Measurements from ENCODE around the gene ARL13B. TPM values are rescaled to one million over a fixed set of nuclear protein-coding genes. Genes with fewer than 3 reads are reported as not detected.

Gene ARL13B
- total and polyA plus RNA-seq, 10 of the 15 experiments (the other 5 are each of a cell fraction or from before 2014, with no cell fraction given) = 3.0 to 10.4 (median 7.9) TPM

DNA sequence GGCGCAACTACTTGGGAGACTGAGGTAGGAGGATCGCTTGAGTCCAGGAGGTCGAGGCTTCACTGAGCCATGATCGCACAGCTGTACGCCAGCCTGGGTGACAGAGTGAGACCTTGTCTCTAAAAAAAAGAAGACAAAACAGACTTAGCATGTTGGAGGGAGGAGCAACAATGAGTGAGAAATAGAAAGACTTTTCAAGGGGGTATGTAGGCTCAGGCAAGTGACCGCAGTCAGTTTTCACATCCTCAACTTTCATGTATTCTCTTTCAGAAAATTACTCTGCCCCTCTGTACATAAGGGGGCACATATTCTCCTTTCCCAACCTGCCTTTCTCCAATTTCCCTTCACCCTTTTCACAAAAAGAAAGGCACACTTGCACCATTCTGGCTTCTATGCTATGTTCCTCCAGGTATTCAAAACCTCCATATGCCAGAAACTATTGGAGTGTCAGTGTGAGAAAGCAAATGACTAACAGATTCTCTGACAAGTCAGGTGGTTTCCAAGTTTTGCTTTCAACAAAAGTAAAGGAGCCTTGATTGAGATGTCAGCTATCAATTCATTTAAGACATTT lies 90.5 kb downstream of the ARL13B start (continued):
- peak; percentile 85 for TF ChIP-seq ZNF24 (IDR thresholded peaks at IDR 0.05)
- no peak for TF ChIP-seq PBX3 (IDR thresholded peaks at IDR 0.05; ENCODE audit: insufficient replicate concordance, low read depth, low read length)
- TF ChIP-seq EED (IDR thresholded peaks at IDR 0.05; ENCODE audit: low read depth) = peak; percentile 64; the same call in 1 of the 2 replicates
- TF ChIP-seq KAT2A (conservative IDR thresholded peaks at IDR 0.05; ENCODE audit: control insufficient read depth, low read depth, low read length) = no peak
- TF ChIP-seq STAT1 (conservative IDR thresholded peaks at IDR 0.05) = no peak
- TF ChIP-seq GATAD2B (conservative IDR thresholded peaks at IDR 0.05; ENCODE audit: low read depth) = peak; percentile 71
- TF ChIP-seq RAD51 (IDR thresholded peaks at IDR 0.05) = peak; percentile 76
- no peak for TF ChIP-seq ATF3 (IDR thresholded peaks at IDR 0.05; ENCODE audit: borderline replicate concordance, extremely low read depth, low read depth, low read length)
- TF ChIP-seq ZNF687 (IDR thresholded peaks at IDR 0.05) = peak; percentile 47; the same call in 1 of the 2 replicates
- no peak for TF ChIP-seq CREB1 (IDR thresholded peaks at IDR 0.05; ENCODE audit: low read depth)
- TF ChIP-seq, protein P1, sequence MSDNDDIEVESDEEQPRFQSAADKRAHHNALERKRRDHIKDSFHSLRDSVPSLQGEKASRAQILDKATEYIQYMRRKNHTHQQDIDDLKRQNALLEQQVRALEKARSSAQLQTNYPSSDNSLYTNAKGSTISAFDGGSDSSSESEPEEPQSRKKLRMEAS (IDR thresholded peaks at IDR 0.05; ENCODE audit: low read depth, low read length) = no peak
- no peak for TF ChIP-seq CHD2 (IDR thresholded peaks at IDR 0.05; ENCODE audit: borderline replicate concordance, low read depth, low read length)
- peak; percentile 95 for TF ChIP-seq DPF2 (IDR thresholded peaks at IDR 0.05)
- peak; percentile 79 for TF ChIP-seq MLLT1 (IDR thresholded peaks at IDR 0.05)
- TF ChIP-seq SMARCA5 (IDR thresholded peaks at IDR 0.05) = 0 out of 2 replicates have a peak, but pooled peaks have one; percentile 22
- peak; percentile 61 for TF ChIP-seq PKNOX1 (IDR thresholded peaks at IDR 0.05)
- TF ChIP-seq SMC3 (IDR thresholded peaks at IDR 0.05; ENCODE audit: borderline replicate concordance, low read length) = no peak
- no peak for TF ChIP-seq ZSCAN29 (IDR thresholded peaks at IDR 0.05)
- TF ChIP-seq RB1 (IDR thresholded peaks at IDR 0.05; ENCODE audit: borderline replicate concordance) = no peak
- TF ChIP-seq SP1 (IDR thresholded peaks at IDR 0.05; ENCODE audit: low read depth, low read length) = no peak
- TF ChIP-seq ESRRA (IDR thresholded peaks at IDR 0.05; ENCODE audit: low read length) = no peak
- no peak for TF ChIP-seq TAF1 (IDR thresholded peaks at IDR 0.05; ENCODE audit: borderline replicate concordance, low read depth, low read length)
- no peak for TF ChIP-seq NR2C1 (IDR thresholded peaks at IDR 0.05)
- TF ChIP-seq RELA (IDR thresholded peaks at IDR 0.05; ENCODE audit: borderline replicate concordance, partially characterized antibody) = no peak
